ENCODE data around the gene TSFM.

TSFM gene

DNA sequence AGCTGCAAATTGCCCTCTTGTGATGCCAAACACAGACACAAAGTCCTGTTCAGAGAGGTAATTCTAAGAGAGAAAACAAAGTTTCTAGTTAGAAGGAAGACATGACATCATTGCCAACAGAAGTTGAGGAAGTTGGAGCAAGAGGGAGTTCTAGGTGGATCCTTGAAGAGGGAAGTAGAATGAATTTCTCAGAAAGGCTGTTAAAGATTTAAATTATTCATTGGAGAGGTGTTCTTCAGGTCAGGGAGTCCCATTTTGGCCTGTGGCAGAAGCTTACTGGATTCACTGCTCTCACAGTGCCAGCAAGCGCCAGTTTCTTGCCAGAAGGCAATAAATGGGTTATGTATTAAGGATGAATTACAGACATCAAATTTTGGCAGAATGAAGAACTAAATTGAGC lies 15.3 kb downstream of the TSFM start:
- Histone ChIP-seq H3K9ac (ENCODE audit: low read length) (no peak overlapping the region), H4K5ac (ENCODE audit: low read length) (no peak overlapping the region), H3K79me2 (ENCODE audit: control insufficient read depth, insufficient read depth, low read length) (no peaks in the 10 kb centered on the region), H3K23ac (ENCODE audit: low read length) (no peak overlapping the region), H3K4me2 (ENCODE audit: low read length) (no peak overlapping the region), H3K27me3 (ENCODE audit: insufficient read depth, low read length, poor library complexity) (no peaks in the 10 kb centered on the region), H3K4ac (ENCODE audit: low read depth, low read length) (no peak overlapping the region), H3K27ac (ENCODE audit: low read depth, low read length) (no peak overlapping the region), H3K4me1 (ENCODE audit: control insufficient read depth, low read depth, low read length) (no peaks in the 10 kb centered on the region), H2AK5ac (ENCODE audit: low read length) (no peak overlapping the region), H2BK5ac (ENCODE audit: low read length) (no peak overlapping the region), H3K36me3 (ENCODE audit: control insufficient read depth, insufficient read depth, low read length) (peaks cover 6% of the 10 kb centered on the region), H3K18ac (ENCODE audit: low read length) (no peak overlapping the region), H2BK120ac (ENCODE audit: low read depth, low read length) (no peak overlapping the region), H3K4me3 (ENCODE audit: low read length) (no peak overlapping the region), H4K8ac (ENCODE audit: low read depth, low read length) (no peak overlapping the region), H3K56ac (ENCODE audit: low read length) (no peak overlapping the region), H2BK15ac (replicated peaks; ENCODE audit: low read depth) (no peak overlapping the region), H3K79me1 (ENCODE audit: low read length) (no peaks in the 10 kb centered on the region)
- no peak for DNase-seq
- WGBS (ENCODE audit: extremely low coverage, insufficient coverage, low lambda C conversion rate): no CpG with 5 or more reads among the region's 1 CpG

DNA sequence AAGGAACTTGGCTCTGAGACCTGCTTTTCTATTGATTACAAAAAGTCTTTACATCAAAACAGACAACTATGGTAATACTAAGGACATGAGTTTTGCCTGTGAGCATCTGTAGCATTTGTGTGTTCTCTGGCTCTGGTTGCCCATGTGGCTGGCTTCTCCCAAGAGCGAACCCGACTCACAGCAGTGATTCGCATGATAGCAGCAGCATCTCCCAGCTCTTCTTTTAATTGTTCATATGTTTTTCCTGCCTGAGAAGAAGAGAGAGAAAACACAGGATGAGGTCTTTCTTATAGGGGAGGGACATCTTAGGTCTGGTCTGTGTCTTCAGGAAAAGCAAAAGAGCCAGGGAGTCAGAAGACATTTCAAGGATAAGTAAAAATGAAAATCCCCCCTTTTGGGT lies 18.4 kb downstream of the TSFM start:
- Histone ChIP-seq H4K8ac (ENCODE audit: low read depth, low read length) (no peak overlapping the region), H2BK120ac (ENCODE audit: low read depth, low read length) (no peak overlapping the region), H3K79me1 (ENCODE audit: low read length) (no peaks in the 10 kb centered on the region), H3K27ac (ENCODE audit: low read depth, low read length) (no peak overlapping the region), H4K5ac (ENCODE audit: low read length) (no peak overlapping the region), H2AK5ac (ENCODE audit: low read length) (no peak overlapping the region), H3K27me3 (ENCODE audit: insufficient read depth, low read length, poor library complexity) (no peaks in the 10 kb centered on the region), H3K36me3 (ENCODE audit: control insufficient read depth, insufficient read depth, low read length) (peaks cover 6% of the 10 kb centered on the region), H3K18ac (ENCODE audit: low read length) (no peak overlapping the region), H3K4me3 (ENCODE audit: low read length) (no peak overlapping the region), H3K4ac (ENCODE audit: low read depth, low read length) (no peak overlapping the region), H3K4me1 (ENCODE audit: control insufficient read depth, low read depth, low read length) (no peaks in the 10 kb centered on the region), H2BK15ac (replicated peaks; ENCODE audit: low read depth) (no peak overlapping the region), H3K23ac (ENCODE audit: low read length) (no peak overlapping the region), H3K4me2 (ENCODE audit: low read length) (no peak overlapping the region), H2BK5ac (ENCODE audit: low read length) (no peak overlapping the region), H3K56ac (ENCODE audit: low read length) (no peak overlapping the region), H3K79me2 (ENCODE audit: control insufficient read depth, insufficient read depth, low read length) (no peaks in the 10 kb centered on the region), H3K9ac (ENCODE audit: low read length) (no peak overlapping the region)
- no CpG with 5 or more reads among the region's 3 CpGs for WGBS (ENCODE audit: extremely low coverage, insufficient coverage, low lambda C conversion rate)
- no peak for DNase-seq

DNA sequence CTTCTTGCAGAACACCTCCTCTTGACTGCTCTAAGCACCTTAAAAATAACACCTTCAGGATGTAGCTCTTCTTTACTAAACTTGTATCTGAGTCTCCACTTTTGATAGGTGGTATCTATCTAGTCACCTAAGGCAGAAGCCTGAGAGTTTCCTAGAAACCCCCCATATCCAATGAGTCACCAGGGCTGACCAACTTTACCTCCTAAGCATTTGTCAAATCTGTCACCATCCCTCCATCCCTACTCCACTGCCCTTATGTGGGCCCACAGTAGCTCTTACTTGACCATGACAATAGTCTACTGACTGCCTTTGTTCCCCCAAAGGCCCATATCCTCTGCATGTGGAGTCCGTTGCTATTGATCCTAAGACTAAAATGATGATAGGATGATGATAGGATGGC lies 20.0 kb downstream of the TSFM start:
- Histone ChIP-seq H3K27ac (ENCODE audit: low read depth, low read length) (no peak overlapping the region), H3K4me3 (ENCODE audit: low read length) (no peak overlapping the region), H3K9ac (ENCODE audit: low read length) (no peak overlapping the region), H3K18ac (ENCODE audit: low read length) (no peak overlapping the region), H3K4ac (ENCODE audit: low read depth, low read length) (no peak overlapping the region), H2BK5ac (ENCODE audit: low read length) (no peak overlapping the region), H3K79me1 (ENCODE audit: low read length) (no peaks in the 10 kb centered on the region), H2AK5ac (ENCODE audit: low read length) (no peak overlapping the region), H2BK15ac (replicated peaks; ENCODE audit: low read depth) (no peak overlapping the region), H4K5ac (ENCODE audit: low read length) (no peak overlapping the region), H3K79me2 (ENCODE audit: control insufficient read depth, insufficient read depth, low read length) (no peaks in the 10 kb centered on the region), H3K36me3 (ENCODE audit: control insufficient read depth, insufficient read depth, low read length) (peaks cover 2% of the 10 kb centered on the region), H3K27me3 (ENCODE audit: insufficient read depth, low read length, poor library complexity) (no peaks in the 10 kb centered on the region), H3K4me1 (ENCODE audit: control insufficient read depth, low read depth, low read length) (no peaks in the 10 kb centered on the region), H4K8ac (ENCODE audit: low read depth, low read length) (no peak overlapping the region), H3K4me2 (ENCODE audit: low read length) (no peak overlapping the region), H2BK120ac (ENCODE audit: low read depth, low read length) (no peak overlapping the region), H3K23ac (ENCODE audit: low read length) (no peak overlapping the region), H3K56ac (ENCODE audit: low read length) (no peak overlapping the region)
- WGBS (ENCODE audit: extremely low coverage, insufficient coverage, low lambda C conversion rate): no CpG with 5 or more reads among the region's 1 CpG
- no peak for DNase-seq

DNA sequence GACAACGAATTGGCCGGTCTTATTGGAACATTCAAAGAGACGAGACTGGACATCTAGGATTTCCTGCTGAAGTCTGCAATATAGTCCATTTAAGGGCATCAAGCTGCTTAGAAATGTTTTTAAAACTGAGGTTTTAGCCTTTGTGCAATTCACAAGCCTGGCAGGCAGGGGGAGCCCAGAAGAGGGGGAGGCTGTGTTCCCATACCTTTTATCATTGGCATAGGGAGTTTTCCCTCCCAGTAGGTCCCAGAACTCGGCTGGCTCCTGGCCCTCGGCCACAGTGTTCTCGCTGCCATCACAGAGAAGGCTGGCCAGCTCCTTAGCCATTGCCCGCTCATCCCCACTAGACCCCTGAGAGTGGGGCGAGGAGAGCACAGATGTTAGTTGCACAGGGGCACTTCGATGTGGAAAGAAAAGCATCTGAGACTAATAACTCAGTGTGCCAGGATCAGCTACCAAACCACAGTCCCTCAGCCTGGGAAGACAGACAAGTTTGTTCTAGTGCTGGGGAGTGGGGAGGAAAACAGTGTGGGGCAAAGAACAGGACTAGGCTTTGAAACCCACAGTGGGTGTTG lies 20.8 kb downstream of the TSFM start:
- Histone ChIP-seq H4K8ac (ENCODE audit: low read depth, low read length) (no peak overlapping the region), H2BK5ac (ENCODE audit: low read length) (no peak overlapping the region), H3K27me3 (ENCODE audit: insufficient read depth, low read length, poor library complexity) (no peaks in the 10 kb centered on the region), H3K9ac (ENCODE audit: low read length) (peak overlapping the region; percentile 7), H3K4me2 (ENCODE audit: low read length) (no peak overlapping the region), H4K5ac (ENCODE audit: low read length) (no peak overlapping the region), H2AK5ac (ENCODE audit: low read length) (no peak overlapping the region), H3K27ac (ENCODE audit: low read depth, low read length) (no peak overlapping the region), H3K18ac (ENCODE audit: low read length) (no peak overlapping the region), H3K79me1 (ENCODE audit: low read length) (no peaks in the 10 kb centered on the region), H2BK120ac (ENCODE audit: low read depth, low read length) (no peak overlapping the region), H3K4ac (ENCODE audit: low read depth, low read length) (no peak overlapping the region), H3K56ac (ENCODE audit: low read length) (no peak overlapping the region), H3K4me3 (ENCODE audit: low read length) (no peak overlapping the region), H3K4me1 (ENCODE audit: control insufficient read depth, low read depth, low read length) (no peaks in the 10 kb centered on the region), H2BK15ac (replicated peaks; ENCODE audit: low read depth) (no peak overlapping the region), H3K23ac (ENCODE audit: low read length) (no peak overlapping the region), H3K79me2 (ENCODE audit: control insufficient read depth, insufficient read depth, low read length) (no peaks in the 10 kb centered on the region), H3K36me3 (ENCODE audit: control insufficient read depth, insufficient read depth, low read length) (peaks cover 2% of the 10 kb centered on the region)
- WGBS (ENCODE audit: extremely low coverage, insufficient coverage, low lambda C conversion rate): no CpG with 5 or more reads among the region's 9 CpGs
- DNase-seq: peak; percentile 69

DNA sequence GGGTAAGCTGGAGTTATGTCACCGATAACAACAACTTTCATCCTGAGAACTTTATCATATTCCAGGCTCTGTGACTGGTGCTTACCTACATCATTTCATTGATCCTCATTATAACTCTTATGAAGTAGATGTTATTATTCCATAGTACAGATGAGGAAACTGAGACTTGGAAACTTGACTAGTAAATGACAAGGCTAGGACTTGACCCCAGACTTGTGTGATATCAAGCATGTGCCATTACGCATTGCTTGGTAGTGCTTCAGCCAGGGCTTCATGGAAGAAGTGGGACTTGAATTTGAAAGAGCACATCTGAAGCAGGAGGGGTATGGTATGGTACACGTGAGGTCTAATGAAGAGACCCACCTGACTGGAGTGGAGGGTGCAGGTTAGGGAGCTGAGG lies 24.1 kb downstream of the TSFM start:
- Histone ChIP-seq H3K18ac (ENCODE audit: low read length) (no peak overlapping the region), H4K5ac (ENCODE audit: low read length) (no peak overlapping the region), H3K4ac (ENCODE audit: low read depth, low read length) (no peak overlapping the region), H3K36me3 (ENCODE audit: control insufficient read depth, insufficient read depth, low read length) (no peaks in the 10 kb centered on the region), H3K4me1 (ENCODE audit: control insufficient read depth, low read depth, low read length) (no peaks in the 10 kb centered on the region), H2BK15ac (replicated peaks; ENCODE audit: low read depth) (no peak overlapping the region), H3K4me3 (ENCODE audit: low read length) (no peak overlapping the region), H2BK5ac (ENCODE audit: low read length) (no peak overlapping the region), H3K56ac (ENCODE audit: low read length) (no peak overlapping the region), H3K9ac (ENCODE audit: low read length) (no peak overlapping the region), H3K27me3 (ENCODE audit: insufficient read depth, low read length, poor library complexity) (no peaks in the 10 kb centered on the region), H3K27ac (ENCODE audit: low read depth, low read length) (no peak overlapping the region), H3K4me2 (ENCODE audit: low read length) (no peak overlapping the region), H4K8ac (ENCODE audit: low read depth, low read length) (no peak overlapping the region), H3K79me1 (ENCODE audit: low read length) (no peaks in the 10 kb centered on the region), H2BK120ac (ENCODE audit: low read depth, low read length) (no peak overlapping the region), H2AK5ac (ENCODE audit: low read length) (no peak overlapping the region), H3K79me2 (ENCODE audit: control insufficient read depth, insufficient read depth, low read length) (no peaks in the 10 kb centered on the region), H3K23ac (ENCODE audit: low read length) (no peak overlapping the region)
- no CpG with 5 or more reads among the region's 3 CpGs for WGBS (ENCODE audit: extremely low coverage, insufficient coverage, low lambda C conversion rate)
- DNase-seq: no peak

DNA sequence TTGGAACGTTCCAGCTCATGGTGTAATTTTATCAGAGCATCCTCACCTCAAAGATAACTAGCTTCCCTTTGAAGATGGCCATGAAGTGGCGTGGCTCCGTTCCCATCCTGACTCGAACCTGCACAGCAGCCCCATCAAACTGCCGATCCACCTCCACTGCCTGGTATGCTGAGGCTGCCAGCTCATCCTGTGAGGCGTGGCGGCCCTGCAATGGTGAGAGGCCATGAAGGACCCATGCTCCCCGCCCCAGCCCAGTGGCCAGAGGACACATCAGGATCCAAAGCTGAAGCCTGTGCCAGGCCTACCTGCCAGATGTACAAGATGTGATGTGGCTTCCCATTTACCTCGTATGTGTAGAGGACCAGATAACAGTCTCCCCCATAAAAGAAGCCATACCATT lies 24.7 kb downstream of the TSFM start:
- Histone ChIP-seq H2BK5ac (ENCODE audit: low read length) (no peak overlapping the region), H3K23ac (ENCODE audit: low read length) (no peak overlapping the region), H3K27ac (ENCODE audit: low read depth, low read length) (no peak overlapping the region), H3K56ac (ENCODE audit: low read length) (no peak overlapping the region), H3K4ac (ENCODE audit: low read depth, low read length) (no peak overlapping the region), H3K4me2 (ENCODE audit: low read length) (no peak overlapping the region), H3K79me1 (ENCODE audit: low read length) (no peaks in the 10 kb centered on the region), H3K18ac (ENCODE audit: low read length) (no peak overlapping the region), H4K5ac (ENCODE audit: low read length) (no peak overlapping the region), H3K36me3 (ENCODE audit: control insufficient read depth, insufficient read depth, low read length) (no peaks in the 10 kb centered on the region), H2AK5ac (ENCODE audit: low read length) (no peak overlapping the region), H3K4me3 (ENCODE audit: low read length) (no peak overlapping the region), H2BK120ac (ENCODE audit: low read depth, low read length) (no peak overlapping the region), H3K79me2 (ENCODE audit: control insufficient read depth, insufficient read depth, low read length) (no peaks in the 10 kb centered on the region), H2BK15ac (replicated peaks; ENCODE audit: low read depth) (no peak overlapping the region), H4K8ac (ENCODE audit: low read depth, low read length) (no peak overlapping the region), H3K4me1 (ENCODE audit: control insufficient read depth, low read depth, low read length) (no peaks in the 10 kb centered on the region), H3K27me3 (ENCODE audit: insufficient read depth, low read length, poor library complexity) (no peaks in the 10 kb centered on the region), H3K9ac (ENCODE audit: low read length) (no peak overlapping the region)
- no CpG with 5 or more reads among the region's 9 CpGs for WGBS (ENCODE audit: extremely low coverage, insufficient coverage, low lambda C conversion rate)
- no peak for DNase-seq
